Fibroblast of pulmonary artery (primary cell): ENCODE data around the gene YIPF3.

Source experiments
- DNase-seq: peaks from one replicate; pipeline ENCODE4 v3.0.0-alpha.2; 2010; ENCODE audit warnings: low read depth
- H3K4me3 ChIP-seq: replicated peaks from 2 replicates; pipeline ENCODE4 v1.5.1; 2011; ENCODE audit warnings: low read depth, mild to moderate bottlenecking, control low read depth, low read length, moderate library complexity
- TF ChIP-seq, protein P1 (sequence below): IDR thresholded peaks from 2 replicates; pipeline ENCODE4 v1.5.1; 2011; ENCODE audit warnings: mild to moderate bottlenecking, control low read depth, low read length, inconsistent platforms; ENCODE audit errors: missing control alignments

YIPF3 gene

DNA sequence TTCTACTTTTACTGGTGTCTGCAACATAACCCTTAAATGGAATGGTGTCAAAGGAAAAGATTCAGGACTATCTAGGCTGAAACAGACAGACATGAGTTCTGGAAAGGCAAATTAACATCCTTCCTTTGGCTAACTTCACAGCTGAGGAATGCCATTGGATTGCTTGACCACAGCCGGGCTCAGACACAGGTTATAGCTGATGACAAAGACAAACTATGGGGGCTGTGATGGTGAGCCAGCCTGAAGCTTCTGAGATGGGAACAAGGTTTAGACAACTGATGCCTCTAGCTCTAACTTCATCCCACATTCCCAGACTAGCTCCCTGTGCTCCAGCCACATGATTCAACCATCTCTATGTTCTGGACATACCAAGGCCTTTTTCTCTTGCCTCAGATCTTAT lies 15.5 kb upstream of the YIPF3 start:
- H3K4me3 ChIP-seq, result no peak overlapping the region
- no peak for DNase-seq
- TF ChIP-seq, protein P1, sequence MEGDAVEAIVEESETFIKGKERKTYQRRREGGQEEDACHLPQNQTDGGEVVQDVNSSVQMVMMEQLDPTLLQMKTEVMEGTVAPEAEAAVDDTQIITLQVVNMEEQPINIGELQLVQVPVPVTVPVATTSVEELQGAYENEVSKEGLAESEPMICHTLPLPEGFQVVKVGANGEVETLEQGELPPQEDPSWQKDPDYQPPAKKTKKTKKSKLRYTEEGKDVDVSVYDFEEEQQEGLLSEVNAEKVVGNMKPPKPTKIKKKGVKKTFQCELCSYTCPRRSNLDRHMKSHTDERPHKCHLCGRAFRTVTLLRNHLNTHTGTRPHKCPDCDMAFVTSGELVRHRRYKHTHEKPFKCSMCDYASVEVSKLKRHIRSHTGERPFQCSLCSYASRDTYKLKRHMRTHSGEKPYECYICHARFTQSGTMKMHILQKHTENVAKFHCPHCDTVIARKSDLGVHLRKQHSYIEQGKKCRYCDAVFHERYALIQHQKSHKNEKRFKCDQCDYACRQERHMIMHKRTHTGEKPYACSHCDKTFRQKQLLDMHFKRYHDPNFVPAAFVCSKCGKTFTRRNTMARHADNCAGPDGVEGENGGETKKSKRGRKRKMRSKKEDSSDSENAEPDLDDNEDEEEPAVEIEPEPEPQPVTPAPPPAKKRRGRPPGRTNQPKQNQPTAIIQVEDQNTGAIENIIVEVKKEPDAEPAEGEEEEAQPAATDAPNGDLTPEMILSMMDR, result no peak

DNA sequence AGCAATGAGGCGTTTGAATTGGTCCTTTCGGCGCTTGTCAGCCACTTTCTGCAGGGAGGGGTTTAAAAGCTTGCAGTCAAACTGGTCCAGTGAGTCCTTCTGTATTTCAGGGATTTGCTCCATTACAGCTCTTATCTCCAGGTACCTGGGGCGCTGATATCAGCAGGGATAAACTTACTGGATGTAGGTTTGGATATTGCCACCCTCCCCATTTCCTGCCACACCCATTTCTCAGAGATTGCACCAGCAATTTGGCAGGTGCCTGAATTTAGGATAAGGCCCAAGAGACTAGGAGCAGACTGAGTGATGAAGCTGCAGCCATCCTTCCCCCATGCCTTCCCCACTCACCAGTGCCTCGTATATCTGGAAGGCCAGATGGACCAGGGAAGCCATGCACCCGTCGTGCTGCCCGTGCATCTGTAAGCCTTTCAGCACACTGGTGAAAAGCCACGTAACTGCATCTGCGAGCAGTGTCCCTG lies 7.8 kb upstream of the YIPF3 start:
- TF ChIP-seq, protein P1, result no peak
- H3K4me3 ChIP-seq, result no peak overlapping the region
- no peak for DNase-seq

DNA sequence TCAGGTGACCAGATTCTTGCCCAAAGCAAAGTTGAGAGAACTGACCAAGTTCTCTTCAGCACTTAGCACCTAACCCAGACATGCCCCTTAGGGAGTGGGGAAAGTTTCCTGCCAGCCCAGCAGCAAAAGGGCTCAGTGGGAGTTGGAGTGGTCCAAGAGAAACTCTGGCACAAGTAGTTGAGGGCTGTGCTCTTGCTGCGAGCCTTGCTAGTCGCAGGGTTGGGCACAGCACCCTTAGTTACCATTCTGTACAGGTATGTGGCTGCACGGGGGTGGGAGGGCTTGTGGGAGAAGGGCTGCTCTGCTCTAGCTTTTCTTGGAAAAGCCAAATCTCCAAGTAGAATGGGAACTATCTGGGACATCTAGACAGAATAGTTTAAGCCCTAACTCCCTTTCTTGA lies 6.6 kb upstream of the YIPF3 start:
- TF ChIP-seq, protein P1, result no peak
- H3K4me3 ChIP-seq, result no peak overlapping the region
- no peak for DNase-seq

DNA sequence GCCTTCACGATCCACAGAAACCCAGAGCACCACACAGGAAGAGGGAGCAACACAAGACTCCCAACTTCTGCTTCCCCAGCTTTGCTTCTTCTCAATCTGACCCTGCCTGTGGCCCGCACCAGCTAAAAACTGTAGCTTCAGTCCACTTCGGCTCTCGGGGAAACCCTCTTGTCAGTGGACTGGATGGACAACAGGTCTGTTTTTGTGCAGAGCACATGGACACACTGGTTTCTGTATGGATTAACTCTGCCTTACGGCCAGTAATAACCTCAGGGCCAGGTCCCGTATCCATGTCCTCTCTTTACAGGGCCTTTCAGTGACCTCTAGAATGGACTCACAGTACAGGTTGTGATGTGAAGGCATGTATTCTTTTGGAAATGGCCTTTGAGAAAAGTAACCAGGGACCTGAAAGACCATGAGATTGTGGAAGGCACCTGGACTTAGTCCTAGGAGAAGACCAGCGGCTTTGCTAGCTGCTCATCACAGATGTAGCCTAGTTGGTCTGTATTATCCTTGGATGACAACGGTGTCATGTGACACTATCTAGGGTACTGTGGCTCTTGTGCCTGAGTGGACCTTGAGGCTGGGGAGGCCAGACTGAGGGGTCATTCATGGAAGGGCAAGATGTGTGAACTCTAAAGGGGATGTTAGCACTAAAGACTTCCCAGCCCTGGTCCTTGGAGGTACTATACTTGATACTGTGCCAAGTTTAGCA lies 6.0 kb upstream of the YIPF3 start:
- no peak overlapping the region for H3K4me3 ChIP-seq
- no peak for DNase-seq
- TF ChIP-seq, protein P1, result no peak

DNA sequence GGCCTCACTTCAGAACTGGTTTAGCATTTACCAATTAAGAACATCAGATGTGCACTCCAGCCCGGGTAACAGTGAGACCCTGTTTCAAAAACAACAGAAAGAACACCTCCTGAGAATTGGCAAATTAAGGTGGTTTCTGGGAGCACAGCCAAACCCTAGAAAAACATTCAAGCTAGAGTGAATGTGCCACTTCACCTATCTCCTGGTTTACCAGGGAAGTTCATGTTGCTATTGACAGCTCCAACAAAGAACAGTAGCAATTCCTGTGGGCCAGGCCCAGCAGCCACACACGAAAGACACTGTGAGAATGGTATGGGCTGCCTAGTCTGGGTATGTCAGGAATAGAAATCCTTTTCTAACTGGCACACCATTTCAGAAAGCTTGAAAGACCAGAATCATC lies 5.1 kb upstream of the YIPF3 start:
- TF ChIP-seq, protein P1, result no peak
- H3K4me3 ChIP-seq, result no peak overlapping the region
- DNase-seq, result no peak

DNA sequence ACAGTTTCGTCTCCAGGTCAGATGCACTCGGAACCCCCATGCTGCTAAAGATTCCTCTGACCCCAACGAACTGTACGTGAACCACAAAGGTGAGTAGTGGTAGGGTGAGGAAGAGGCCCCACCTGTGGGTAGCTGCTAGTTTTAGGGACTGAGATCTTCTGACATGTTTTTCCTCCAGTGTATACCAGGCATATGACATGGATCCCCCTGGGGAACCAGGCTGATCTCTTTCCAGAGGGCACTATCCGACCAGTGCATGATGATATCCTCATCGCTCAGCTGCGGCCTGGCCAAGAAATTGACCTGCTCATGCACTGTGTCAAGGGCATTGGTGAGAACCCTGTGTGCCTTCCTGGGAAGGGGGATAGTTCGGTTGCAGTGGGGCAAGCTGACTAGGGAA lies 3.4 kb upstream of the YIPF3 start:
- DNase-seq, result no peak
- TF ChIP-seq, protein P1, result no peak
- H3K4me3 ChIP-seq, result no peak overlapping the region
